Skeletal muscle tissue (tissue), 4 donors: ENCODE results near the gene SPSB1. TPM values are rescaled to one million over a fixed set of nuclear protein-coding genes. Genes with fewer than 3 reads are reported as not detected.

Experiments used
- H3K27ac ChIP-seq: one replicate; pipeline ENCODE4 v1.7.0; 2013; ENCODE audit warnings: mild to moderate bottlenecking, low read depth, low read length, inconsistent platforms
- H3K27me3 ChIP-seq, 3 donors: one replicate each; pipeline ENCODE4 v1.7.0; 2013; ENCODE audit warnings: low read length in 3 of 3; ENCODE audit not compliant: control insufficient read depth in 3 of 3, insufficient read depth in 3 of 3
- H3K36me3 ChIP-seq, 3 donors: one replicate each; pipeline ENCODE4 v1.7.0; 2013; ENCODE audit warnings: low read length in 3 of 3; ENCODE audit not compliant: control insufficient read depth in 3 of 3, insufficient read depth in 3 of 3
- H3K4me1 ChIP-seq, 3 donors: one replicate each; pipeline ENCODE4 v1.7.0; 2013; ENCODE audit warnings: low read length in 3 of 3, mild to moderate bottlenecking in 3 of 3; ENCODE audit not compliant: control insufficient read depth in 3 of 3, insufficient read depth in 3 of 3
- H3K4me3 ChIP-seq, 3 donors: one replicate each; pipeline ENCODE4 v1.7.0; 2013; ENCODE audit warnings: low read length in 3 of 3
- H3K9ac ChIP-seq, 3 donors: one replicate each; pipeline ENCODE4 v1.7.0; 2013; ENCODE audit warnings: low read length in 3 of 3, mild to moderate bottlenecking in 3 of 3, moderate library complexity in 2 of 3, low read depth in 1 of 3
- H3K9me3 ChIP-seq, 3 donors: one replicate each; pipeline ENCODE4 v1.7.0; 2013; ENCODE audit warnings: low read length in 3 of 3; ENCODE audit not compliant: control insufficient read depth in 3 of 3
- total RNA-seq: library from RNA; depleted of rRNA; stranded (reverse); fragments of >200 nt; gene quantifications from one replicate; pipeline ENCODE4 v1.2.3, GENCODE V29; 2014
- donor health status: Osteomylitis.

SPSB1 gene
- total RNA-seq, 1 donor from 2014 or later = 6.3 TPM

DNA sequence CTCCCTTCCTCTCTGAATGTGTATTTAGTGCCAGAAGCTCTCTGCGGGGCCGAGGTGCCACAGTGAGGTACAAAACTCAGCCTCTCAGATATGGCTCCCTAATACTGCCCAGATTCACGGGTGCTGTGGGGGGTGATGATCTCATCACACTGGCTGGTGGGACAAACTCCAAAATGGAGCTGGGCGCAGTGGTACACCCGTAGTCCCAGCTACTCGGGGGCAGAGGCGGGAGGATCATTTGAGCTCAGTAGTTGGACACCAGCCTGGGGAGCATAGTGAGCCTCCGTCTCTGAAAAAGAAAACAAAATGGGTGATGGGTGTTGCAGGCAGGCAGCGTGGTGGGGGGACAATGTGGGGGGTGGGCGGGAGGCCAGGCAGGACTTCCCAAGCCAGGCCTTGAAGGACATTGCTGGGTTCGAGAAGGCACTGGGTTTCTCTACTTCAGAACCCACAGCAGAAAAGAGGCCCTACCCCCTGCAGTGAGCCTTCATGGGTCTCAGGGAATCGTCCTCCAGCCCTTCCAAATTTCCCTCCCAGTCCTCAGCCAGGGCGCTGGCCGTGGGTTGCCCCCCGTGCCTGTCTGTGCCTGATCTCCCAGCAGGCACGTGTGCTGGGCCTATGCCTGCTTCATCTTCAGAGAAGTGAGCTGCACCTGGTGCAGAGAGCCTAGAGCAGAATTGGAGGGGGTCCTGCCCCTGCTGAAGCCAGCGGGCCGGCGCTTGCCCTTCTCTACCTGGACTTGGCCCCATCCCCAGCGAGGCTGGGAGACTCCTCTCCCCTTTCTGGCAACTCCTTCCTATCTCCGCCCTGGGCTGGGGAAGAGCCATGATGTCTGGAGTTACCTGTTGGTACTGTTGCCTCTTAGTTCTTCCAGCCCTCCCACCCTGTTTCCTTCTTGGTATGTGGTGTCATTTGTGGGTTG is 44.1 kb upstream of the SPSB1 start:
- Histone ChIP-seq H3K4me1 (peaks cover 94 to 96% (median 95%) of the 10 kb centered on the region in 3 donors), H3K36me3 (peaks cover 3 to 20% (median 10%) of the 10 kb centered on the region in 3 donors), H3K27me3 (no peaks in the 10 kb centered on the region), H3K9ac (peak overlapping the region in 2 of 3 donors; percentile 61 to 83), H3K4me3 (peak overlapping the region in 2 of 3 donors; percentile 11 to 52), H3K9me3 (no peaks in the 10 kb centered on the region), H3K27ac (peak overlapping the region; percentile 72)

GRCh38 chr1:9249263-9249533 is 43.5 kb upstream of the SPSB1 start:
- Histone ChIP-seq H3K36me3 (peaks cover 3 to 20% (median 10%) of the 10 kb centered on the region in 3 donors), H3K9me3 (no peaks in the 10 kb centered on the region), H3K9ac (peak overlapping the region; percentile 61 to 83 (median 66)), H3K27ac (peak overlapping the region; percentile 72), H3K4me3 (peak overlapping the region in 2 of 3 donors; percentile 22 to 29), H3K27me3 (no peaks in the 10 kb centered on the region), H3K4me1 (peaks cover 92 to 95% (median 92%) of the 10 kb centered on the region in 3 donors)

DNA sequence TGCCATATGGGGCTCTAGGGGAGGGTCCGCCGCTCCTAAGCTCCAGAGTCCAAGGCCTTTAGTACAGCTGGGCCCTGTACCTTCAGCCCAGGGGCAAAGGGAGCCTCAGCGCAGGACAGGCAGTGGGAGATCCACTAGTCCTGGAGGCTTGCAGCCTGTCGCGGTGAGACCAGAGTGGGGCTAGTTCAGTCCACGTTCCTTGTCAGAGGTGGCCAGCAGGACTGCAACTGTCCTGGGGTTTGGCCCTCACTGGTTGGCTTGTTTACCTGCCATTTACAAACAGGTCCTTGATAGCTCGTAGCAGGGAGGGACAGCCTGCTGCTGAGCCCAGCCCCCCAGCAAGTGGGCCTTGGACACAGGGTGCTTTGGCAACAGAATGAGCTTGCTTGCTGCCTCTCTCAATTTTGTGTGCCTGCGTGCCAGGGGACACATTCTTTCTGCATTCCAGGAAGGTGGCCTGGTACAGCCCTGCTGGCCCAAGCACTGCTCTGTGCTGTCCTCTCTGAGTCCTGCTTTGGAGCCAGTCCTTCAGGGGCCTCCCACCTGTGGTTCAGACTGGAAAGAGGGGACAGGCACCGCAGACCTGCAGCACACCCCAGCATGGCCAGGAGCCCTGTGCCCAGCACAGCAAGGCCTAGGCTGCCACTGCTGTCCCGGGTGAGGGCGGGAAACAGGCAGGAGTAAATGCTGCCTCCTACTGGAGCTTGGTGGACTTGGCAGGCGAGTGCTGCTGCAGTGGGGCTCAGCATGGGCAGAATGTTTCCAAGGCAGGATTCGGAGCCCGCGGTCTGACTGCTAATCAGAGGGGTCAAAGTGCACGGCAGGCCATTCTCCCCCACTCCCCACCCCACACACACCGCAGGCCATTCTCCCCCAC is 42.9 kb upstream of the SPSB1 start:
- H3K4me1 ChIP-seq = peaks cover 86 to 95% (median 88%) of the 10 kb centered on the region in 3 donors
- peak overlapping the region in 2 of 3 donors; percentile 22 to 29 for H3K4me3 ChIP-seq
- H3K27ac ChIP-seq = peak overlapping the region; percentile 72

GRCh38 chr1:9250411-9251381 is 42.0 kb upstream of the SPSB1 start:
- Histone ChIP-seq H3K27ac (peak overlapping the region; percentile 72), H3K4me3 (peak overlapping the region; percentile 15 to 61 (median 53)), H3K36me3 (peaks cover 1 to 13% (median 10%) of the 10 kb centered on the region in 3 donors), H3K9ac (peak overlapping the region; percentile 34 to 83 (median 57)), H3K9me3 (no peaks in the 10 kb centered on the region), H3K27me3 (no peaks in the 10 kb centered on the region), H3K4me1 (peaks cover 77 to 86% (median 79%) of the 10 kb centered on the region in 3 donors)

More for the DNA sequence above, 42.9 kb upstream of the SPSB1 start:
- no peaks in the 10 kb centered on the region for H3K27me3 ChIP-seq
- peak overlapping the region; percentile 61 to 83 (median 66) for H3K9ac ChIP-seq
- H3K36me3 ChIP-seq = peaks cover 3 to 20% (median 13%) of the 10 kb centered on the region in 3 donors
- no peaks in the 10 kb centered on the region for H3K9me3 ChIP-seq

DNA sequence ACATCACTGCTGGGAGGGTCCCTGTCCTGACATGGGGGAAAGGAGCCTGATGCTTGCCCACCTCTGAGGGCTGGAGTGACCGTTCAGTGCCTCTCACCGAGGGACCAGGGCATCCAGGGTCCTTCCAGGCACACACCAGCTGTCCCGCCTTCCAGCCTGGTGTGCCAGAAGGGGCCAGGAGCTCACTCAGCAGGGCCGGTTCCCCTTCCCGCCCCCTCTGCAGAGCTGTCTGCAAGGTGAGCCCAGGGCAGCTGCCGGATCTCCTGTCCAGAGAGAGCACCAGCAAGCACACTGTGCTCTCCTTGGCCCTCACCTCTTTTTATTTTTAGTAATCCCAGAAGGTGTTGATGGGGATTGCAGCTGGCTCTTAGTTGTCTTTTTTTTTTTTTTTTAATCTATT is 41.2 kb upstream of the SPSB1 start:
- peak overlapping the region; percentile 72 for H3K27ac ChIP-seq
- H3K27me3 ChIP-seq = no peaks in the 10 kb centered on the region
- H3K4me3 ChIP-seq = peak overlapping the region; percentile 9 to 61 (median 53)
- no peaks in the 10 kb centered on the region for H3K9me3 ChIP-seq
- H3K4me1 ChIP-seq = peaks cover 74 to 84% (median 74%) of the 10 kb centered on the region in 3 donors
- H3K9ac ChIP-seq = peak overlapping the region; percentile 41 to 83 (median 59)
- peaks cover 3 to 15% (median 13%) of the 10 kb centered on the region in 3 donors for H3K36me3 ChIP-seq

- Histone ChIP-seq H3K27me3 (no peaks in the 10 kb centered on the region), H3K4me1 (peaks cover 59 to 79% (median 67%) of the 10 kb centered on the region in 3 donors), H3K9me3 (no peaks in the 10 kb centered on the region), H3K9ac (peak overlapping the region; percentile 42 to 70 (median 54)), H3K36me3 (peaks cover 3 to 9% (median 8%) of the 10 kb centered on the region in 3 donors), H3K4me3 (peak overlapping the region in 1 of 3 donors; percentile 45), H3K27ac (peak overlapping the region; percentile 25)
Measured at GRCh38 chr1:9253004-9253403, 39.7 kb upstream of the SPSB1 start.

GRCh38 chr1:9253453-9254105 is 39.1 kb upstream of the SPSB1 start:
- Histone ChIP-seq H3K9ac (peak overlapping the region; percentile 42 to 70 (median 47)), H3K9me3 (no peaks in the 10 kb centered on the region), H3K36me3 (peaks cover 8 to 9% (median 8%) of the 10 kb centered on the region in 3 donors), H3K27ac (peak overlapping the region; percentile 25), H3K4me3 (no peak overlapping the region), H3K27me3 (no peaks in the 10 kb centered on the region), H3K4me1 (peaks cover 53 to 79% (median 62%) of the 10 kb centered on the region in 3 donors)

- Histone ChIP-seq H3K36me3 (peaks cover 9 to 10% (median 10%) of the 10 kb centered on the region in 3 donors), H3K27ac (peak overlapping the region; percentile 13), H3K27me3 (no peaks in the 10 kb centered on the region), H3K9ac (peak overlapping the region in 1 of 3 donors; percentile 36), H3K4me3 (no peak overlapping the region), H3K4me1 (peaks cover 29 to 74% (median 54%) of the 10 kb centered on the region in 3 donors), H3K9me3 (no peaks in the 10 kb centered on the region)
Measured at GRCh38 chr1:9256332-9256731, 36.4 kb upstream of the SPSB1 start.
